Measurements from ENCODE around the gene TRAPPC2L.

DNA sequence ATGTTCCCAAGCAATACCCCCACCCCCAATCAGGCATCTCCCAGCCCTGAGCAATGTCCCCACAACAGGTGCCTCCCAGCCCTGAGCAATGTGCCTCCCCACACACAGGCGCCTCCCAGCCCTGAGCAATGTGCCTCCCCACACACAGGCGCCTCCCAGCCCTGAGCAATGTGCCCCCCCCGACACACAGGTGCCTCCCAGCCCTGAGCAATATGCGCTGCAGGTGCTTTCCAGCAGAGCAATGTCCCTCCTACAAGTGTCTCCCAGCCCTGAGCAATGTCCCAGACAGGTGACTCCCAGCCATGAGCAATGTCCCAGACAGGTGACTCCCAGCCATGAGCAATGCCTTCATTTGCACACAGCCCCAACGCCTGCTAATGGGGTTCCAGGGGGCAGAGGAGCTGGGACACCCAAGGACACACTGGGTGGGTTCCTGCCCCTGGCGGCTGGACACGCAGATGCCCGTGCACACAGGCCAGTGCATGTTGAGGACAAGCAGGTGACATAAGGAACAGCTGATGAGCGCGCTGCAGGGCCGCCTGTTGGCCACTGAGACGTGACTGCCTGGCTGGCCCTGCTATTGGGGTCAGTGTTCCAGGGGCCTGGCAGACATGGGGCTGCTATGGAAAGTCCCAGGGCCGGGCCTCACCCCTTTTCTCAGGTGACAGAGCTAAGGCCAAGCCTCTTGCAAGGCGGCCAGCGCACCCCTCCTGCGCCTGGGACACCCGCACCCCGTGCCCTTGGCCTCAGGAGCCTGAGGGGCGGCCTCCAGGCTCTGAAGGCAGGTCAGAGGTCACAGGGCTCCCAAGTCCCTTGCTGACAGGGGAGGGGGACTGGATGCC, 36.4 kb downstream of the TRAPPC2L start:
- no peak for TF ChIP-seq EZH2 (IDR thresholded peaks at IDR 0.05; ENCODE audit: insufficient read depth, low read length)
- TF ChIP-seq, protein P1, sequence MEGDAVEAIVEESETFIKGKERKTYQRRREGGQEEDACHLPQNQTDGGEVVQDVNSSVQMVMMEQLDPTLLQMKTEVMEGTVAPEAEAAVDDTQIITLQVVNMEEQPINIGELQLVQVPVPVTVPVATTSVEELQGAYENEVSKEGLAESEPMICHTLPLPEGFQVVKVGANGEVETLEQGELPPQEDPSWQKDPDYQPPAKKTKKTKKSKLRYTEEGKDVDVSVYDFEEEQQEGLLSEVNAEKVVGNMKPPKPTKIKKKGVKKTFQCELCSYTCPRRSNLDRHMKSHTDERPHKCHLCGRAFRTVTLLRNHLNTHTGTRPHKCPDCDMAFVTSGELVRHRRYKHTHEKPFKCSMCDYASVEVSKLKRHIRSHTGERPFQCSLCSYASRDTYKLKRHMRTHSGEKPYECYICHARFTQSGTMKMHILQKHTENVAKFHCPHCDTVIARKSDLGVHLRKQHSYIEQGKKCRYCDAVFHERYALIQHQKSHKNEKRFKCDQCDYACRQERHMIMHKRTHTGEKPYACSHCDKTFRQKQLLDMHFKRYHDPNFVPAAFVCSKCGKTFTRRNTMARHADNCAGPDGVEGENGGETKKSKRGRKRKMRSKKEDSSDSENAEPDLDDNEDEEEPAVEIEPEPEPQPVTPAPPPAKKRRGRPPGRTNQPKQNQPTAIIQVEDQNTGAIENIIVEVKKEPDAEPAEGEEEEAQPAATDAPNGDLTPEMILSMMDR (IDR thresholded peaks at IDR 0.05; ENCODE audit: insufficient read depth, low read depth, low read length) = no peak
